ENCODE measurements around the gene SLC9C1.

Gene SLC9C1

DNA sequence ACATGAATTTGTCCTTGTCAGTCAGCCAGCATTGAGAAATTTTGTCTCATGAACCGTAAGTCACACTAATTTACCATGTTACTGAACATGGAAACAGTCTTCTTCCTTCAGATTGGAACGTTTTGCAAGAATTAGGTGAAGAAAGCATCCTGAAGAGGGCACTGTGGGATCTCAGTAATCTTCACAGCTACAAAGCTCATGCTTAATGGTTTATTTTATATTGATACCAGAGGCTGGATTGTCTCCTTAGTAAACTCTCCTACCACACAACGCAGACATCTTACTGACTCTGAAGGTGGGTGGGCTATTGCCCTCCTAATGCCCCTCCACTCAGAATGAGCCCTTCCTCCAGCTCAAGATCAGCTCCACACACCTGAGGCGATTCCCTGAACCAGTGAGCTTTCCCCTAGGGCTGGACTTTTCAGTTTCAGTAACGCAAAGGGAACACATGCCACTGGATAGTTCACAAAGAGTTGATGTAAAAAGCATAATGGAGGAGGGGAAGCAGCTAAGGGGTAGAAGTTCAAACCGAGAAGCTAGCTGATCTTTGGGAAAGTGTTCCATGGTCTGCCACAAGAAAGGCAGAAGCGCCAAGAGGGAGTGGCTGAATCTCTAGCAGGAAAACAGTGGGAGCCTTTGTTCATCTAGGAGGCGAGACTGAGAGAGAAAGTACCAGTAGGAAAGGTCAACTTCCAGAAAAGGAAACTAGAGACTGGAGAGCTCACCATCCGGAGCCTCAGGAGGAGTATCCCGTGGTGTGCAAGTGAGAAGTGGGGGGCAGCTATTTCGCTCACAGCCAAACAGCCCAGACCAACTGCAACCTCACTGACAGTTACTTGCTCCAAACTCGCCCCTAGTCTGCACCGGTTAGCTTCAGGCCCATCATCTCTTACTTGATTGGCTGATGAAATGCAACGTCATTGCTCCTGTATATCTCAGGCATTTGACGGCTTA is at the start of gene SLC9C1:
SLC9C1 (minus strand) TSS at position 849 of the 954 bp plus-strand sequence. CDS start 7,425 bp downstream, outside the sequence.
- peak; percentile 53 for DNase-seq (ENCODE audit: low spot score)
- TF ChIP-seq, protein P1, sequence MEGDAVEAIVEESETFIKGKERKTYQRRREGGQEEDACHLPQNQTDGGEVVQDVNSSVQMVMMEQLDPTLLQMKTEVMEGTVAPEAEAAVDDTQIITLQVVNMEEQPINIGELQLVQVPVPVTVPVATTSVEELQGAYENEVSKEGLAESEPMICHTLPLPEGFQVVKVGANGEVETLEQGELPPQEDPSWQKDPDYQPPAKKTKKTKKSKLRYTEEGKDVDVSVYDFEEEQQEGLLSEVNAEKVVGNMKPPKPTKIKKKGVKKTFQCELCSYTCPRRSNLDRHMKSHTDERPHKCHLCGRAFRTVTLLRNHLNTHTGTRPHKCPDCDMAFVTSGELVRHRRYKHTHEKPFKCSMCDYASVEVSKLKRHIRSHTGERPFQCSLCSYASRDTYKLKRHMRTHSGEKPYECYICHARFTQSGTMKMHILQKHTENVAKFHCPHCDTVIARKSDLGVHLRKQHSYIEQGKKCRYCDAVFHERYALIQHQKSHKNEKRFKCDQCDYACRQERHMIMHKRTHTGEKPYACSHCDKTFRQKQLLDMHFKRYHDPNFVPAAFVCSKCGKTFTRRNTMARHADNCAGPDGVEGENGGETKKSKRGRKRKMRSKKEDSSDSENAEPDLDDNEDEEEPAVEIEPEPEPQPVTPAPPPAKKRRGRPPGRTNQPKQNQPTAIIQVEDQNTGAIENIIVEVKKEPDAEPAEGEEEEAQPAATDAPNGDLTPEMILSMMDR (IDR thresholded peaks at IDR 0.05; ENCODE audit: borderline replicate concordance, control extremely low read depth, extremely low read depth, insufficient read depth, missing control alignments): peak; percentile 44

DNA sequence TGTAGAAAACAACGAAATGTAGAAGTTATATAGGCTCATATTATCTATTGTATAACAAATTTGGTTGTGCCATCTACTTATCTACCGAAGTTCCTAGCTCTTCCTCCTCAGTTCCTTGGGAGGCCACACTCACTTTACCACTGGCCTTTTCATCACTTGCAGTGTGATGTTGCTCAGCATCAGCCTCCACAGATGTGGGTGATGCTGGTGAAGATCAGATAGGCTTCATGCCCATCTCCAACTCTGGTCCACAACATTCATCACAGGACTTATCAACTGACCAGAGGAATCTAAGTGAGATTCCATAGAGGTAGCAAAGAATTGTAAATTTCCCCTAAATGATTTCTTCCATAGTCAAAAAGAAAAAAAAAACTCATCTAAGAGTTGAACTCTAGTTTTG is 47.4 kb upstream of the SLC9C1 start:
- no peak for DNase-seq (ENCODE audit: low spot score)
- in situ Hi-C loops (cut with MboI; ENCODE audit: low sequenced_read_pairs, unreplicated experiment): loop anchor here (25.0 kb wide), 1 partner anchor 171 kb away; no protein-coding TSS in a partner anchor
- TF ChIP-seq, protein P1 (IDR thresholded peaks at IDR 0.05; ENCODE audit: borderline replicate concordance, control extremely low read depth, extremely low read depth, insufficient read depth, missing control alignments): no peak

More for the DNA sequence above, at the start of gene SLC9C1:
- in situ Hi-C loops (cut with MboI; ENCODE audit: low sequenced_read_pairs, unreplicated experiment): no loop called here

DNA sequence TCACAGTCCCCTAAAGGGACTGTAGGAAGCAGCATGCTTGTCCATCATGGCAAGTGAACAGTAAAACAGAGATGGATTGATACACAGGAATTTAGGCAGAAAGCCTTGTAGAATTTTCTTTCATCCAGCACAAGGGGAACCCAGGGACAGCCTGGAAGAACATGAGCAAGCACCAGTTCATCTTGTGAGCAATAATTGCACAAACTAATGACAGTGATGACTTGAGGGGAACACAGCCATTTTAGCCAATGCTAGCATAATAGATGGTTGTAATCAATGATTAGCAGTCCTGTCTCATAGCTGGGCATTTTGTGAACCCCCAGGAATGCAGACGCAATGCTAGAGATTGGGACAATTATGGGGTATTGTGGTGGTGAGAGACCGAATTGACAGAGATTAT is 45.6 kb upstream of the SLC9C1 start:
- DNase-seq (ENCODE audit: low spot score): no peak
- TF ChIP-seq, protein P1 (IDR thresholded peaks at IDR 0.05; ENCODE audit: borderline replicate concordance, control extremely low read depth, extremely low read depth, insufficient read depth, missing control alignments): no peak
- in situ Hi-C loops (cut with MboI; ENCODE audit: low sequenced_read_pairs, unreplicated experiment): loop anchor here (25.0 kb wide), 1 partner anchor 173 kb away; no protein-coding TSS in a partner anchor

DNA sequence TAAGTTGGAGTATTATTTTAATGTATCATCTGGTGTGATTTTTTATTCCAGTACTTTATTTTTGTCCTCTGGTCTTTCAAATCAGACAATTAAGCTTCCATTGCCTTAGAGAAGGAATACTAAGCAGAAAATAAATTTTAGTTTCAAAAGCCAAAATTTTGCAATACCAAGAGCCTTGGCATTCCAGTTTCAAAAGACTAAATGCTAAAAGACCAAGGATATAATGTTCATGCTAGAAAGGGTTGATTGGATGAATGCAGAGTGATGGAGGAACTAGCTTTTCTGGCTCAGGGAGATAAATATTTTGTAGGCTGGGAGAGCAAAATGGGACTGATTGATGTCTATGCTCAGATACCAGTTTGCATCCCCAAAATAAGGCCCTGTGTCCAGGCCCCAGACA is 45.1 kb upstream of the SLC9C1 start:
- DNase-seq (ENCODE audit: low spot score): no peak
- in situ Hi-C loops (cut with MboI; ENCODE audit: low sequenced_read_pairs, unreplicated experiment): loop anchor here (25.0 kb wide), 1 partner anchor 173 kb away; no protein-coding TSS in a partner anchor
- TF ChIP-seq, protein P1 (IDR thresholded peaks at IDR 0.05; ENCODE audit: borderline replicate concordance, control extremely low read depth, extremely low read depth, insufficient read depth, missing control alignments): no peak

DNA sequence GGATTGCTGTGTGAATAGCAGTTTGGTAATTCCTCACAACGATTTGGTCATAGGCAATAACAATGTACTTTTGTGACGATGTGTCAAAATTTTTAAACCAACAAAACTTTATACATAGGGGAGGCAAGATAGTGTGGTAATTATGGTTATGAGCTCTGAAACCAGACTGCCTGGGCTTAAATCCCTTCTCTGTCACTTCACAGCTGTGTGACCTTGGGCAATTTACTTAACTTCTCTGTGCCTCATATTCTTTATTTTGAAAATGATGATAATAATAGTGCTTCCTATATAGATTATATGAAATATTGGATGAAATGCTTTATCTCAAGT is 44.7 kb upstream of the SLC9C1 start:
- TF ChIP-seq, protein P1 (IDR thresholded peaks at IDR 0.05; ENCODE audit: borderline replicate concordance, control extremely low read depth, extremely low read depth, insufficient read depth, missing control alignments): no peak
- in situ Hi-C loops (cut with MboI; ENCODE audit: low sequenced_read_pairs, unreplicated experiment): loop anchor here (25.0 kb wide), 1 partner anchor 174 kb away; no protein-coding TSS in a partner anchor
- DNase-seq (ENCODE audit: low spot score): no peak

DNA sequence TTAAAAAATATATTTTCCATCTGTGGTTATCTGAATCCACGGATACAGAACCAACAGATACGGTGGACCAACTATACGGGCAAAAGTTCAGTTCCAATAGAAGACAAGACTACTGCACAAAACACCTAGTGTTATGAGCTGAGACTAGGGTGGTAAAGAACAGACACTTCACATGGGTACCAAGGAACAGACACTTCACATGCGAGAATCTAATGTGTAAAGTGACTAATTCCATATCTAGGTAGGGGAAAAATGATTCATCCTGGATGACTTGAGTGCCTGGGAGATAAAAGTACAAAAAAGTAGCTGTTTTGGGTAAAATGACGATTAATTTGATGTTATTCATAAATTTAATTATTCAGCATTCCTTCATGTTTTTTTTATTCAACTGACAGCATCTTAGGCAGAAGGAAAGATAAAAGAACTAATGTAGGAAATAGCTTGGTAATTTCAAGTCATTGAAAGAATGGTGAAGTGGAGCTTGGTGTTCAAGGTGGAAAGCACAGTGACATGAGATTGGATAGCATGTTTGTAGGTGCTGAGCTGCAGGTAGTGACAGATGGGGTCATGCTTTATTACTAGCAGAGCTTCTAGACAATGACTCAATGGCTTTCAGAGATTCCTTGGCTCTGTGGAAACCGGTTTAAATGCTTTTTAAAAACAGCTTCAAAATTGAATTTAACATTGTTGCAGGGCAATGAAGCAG is 44.2 kb upstream of the SLC9C1 start:
- TF ChIP-seq, protein P1 (IDR thresholded peaks at IDR 0.05; ENCODE audit: borderline replicate concordance, control extremely low read depth, extremely low read depth, insufficient read depth, missing control alignments): no peak
- in situ Hi-C loops (cut with MboI; ENCODE audit: low sequenced_read_pairs, unreplicated experiment): loop anchor here (25.0 kb wide), 1 partner anchor 174 kb away; no protein-coding TSS in a partner anchor
- no peak for DNase-seq (ENCODE audit: low spot score)
